B cell (primary cell): ENCODE data around the gene KTN1. TPM values are rescaled to one million over a fixed set of nuclear protein-coding genes. Genes with fewer than 3 reads are reported as not detected.

Experiments
- ATAC-seq: fragments of 200-7000 bp; cut with Tn5 transposase; one replicate; pipeline ENCODE4 v1.10.0; 2021; ENCODE audit warnings: low read depth, mild to moderate bottlenecking, moderate number of reproducible peaks, moderate library complexity
- CTCF ChIA-PET: fragments of 350-600 bp; sonication (Branson Sonifier 250); formaldehyde crosslinking; loops from one replicate; lab custom pipeline; 2021; ENCODE audit warnings: antibody characterized with exemption, inconsistent platforms; lab: Charles Lee
- POLR2A ChIA-PET: fragments of 350-600 bp; sonication (Branson Sonifier 250); formaldehyde crosslinking; loops from one replicate; lab custom pipeline; 2021; ENCODE audit warnings: antibody characterized with exemption; lab: Charles Lee
- DNase-seq: peaks from one replicate; pipeline ENCODE4 v3.0.0; 2013
- H2AFZ ChIP-seq: 2 replicates; pipeline ENCODE4 v1.6.1; 2012; ENCODE audit warnings: mild to moderate bottlenecking, low read depth, low read length; ENCODE audit not compliant: insufficient read depth, poor library complexity, severe bottlenecking
- H3K27ac ChIP-seq, 2 donors: 1 replicate in 1 of 2; 2 replicates in 1 of 2; pipeline ENCODE4 v1.5.1; 2012 to 2013; ENCODE audit warnings: low read length in 2 of 2, mild to moderate bottlenecking in 2 of 2, moderate library complexity in 1 of 2
- H3K27me3 ChIP-seq, 4 experiments: fragments of 200-600 bp in 1 of 4; sonication (generic) in 1 of 4; replicated peaks in 1 of 4; 1 replicate in 2 of 4; 2 replicates in 2 of 4; pipeline versions ENCODE4 v1.6.1 to v1.7.0; 2013 to 2016; ENCODE audit warnings: low read length in 3 of 4, mild to moderate bottlenecking in 2 of 4, mixed read lengths in 1 of 4, moderate library complexity in 1 of 4; ENCODE audit not compliant: insufficient read depth in 4 of 4, control insufficient read depth in 3 of 4; ENCODE audit errors: control extremely low read depth in 1 of 4
- H3K36me3 ChIP-seq, 2 experiments: replicated peaks in 1 of 2; 1 replicate in 1 of 2; 2 replicates in 1 of 2; pipeline versions ENCODE4 v1.6.1 to v1.7.1; 2013; ENCODE audit warnings: low read length in 1 of 2; ENCODE audit not compliant: insufficient read depth in 2 of 2, control insufficient read depth in 1 of 2; ENCODE audit errors: control extremely low read depth in 1 of 2, extremely low read depth in 1 of 2
- H3K4me1 ChIP-seq, 2 donors: fragments of 200-600 bp in 1 of 2; sonication (generic) in 1 of 2; 1 replicate in 1 of 2; 2 replicates in 1 of 2; pipeline versions ENCODE4 v1.5.1 to v1.6.1; 2013 to 2017; ENCODE audit warnings: low read length in 2 of 2; ENCODE audit not compliant: control insufficient read depth in 2 of 2, insufficient read depth in 2 of 2
- H3K4me2 ChIP-seq: replicated peaks from 2 replicates; pipeline ENCODE3; 2012; ENCODE audit warnings: mild to moderate bottlenecking, low read depth, low read length; ENCODE audit not compliant: poor library complexity, severe bottlenecking
- H3K4me3 ChIP-seq, 5 experiments: fragments of 200-600 bp in 1 of 5; sonication (generic) in 1 of 5; 1 replicate in 3 of 5; 2 replicates in 2 of 5; pipeline versions ENCODE4 v1.5.1 to v1.7.0; 2011 to 2016; ENCODE audit warnings: low read length in 4 of 5, mild to moderate bottlenecking in 4 of 5, low read depth in 2 of 5, control low read depth in 1 of 5, moderate library complexity in 1 of 5; ENCODE audit not compliant: insufficient read depth in 1 of 5; ENCODE audit errors: control extremely low read depth in 1 of 5, extremely low read depth in 1 of 5
- H3K79me2 ChIP-seq: fragments of 200-600 bp; sonication (generic); one replicate; pipeline ENCODE4 v1.6.0; 2016; ENCODE audit warnings: low read length; ENCODE audit not compliant: control insufficient read depth, insufficient read depth
- H3K9ac ChIP-seq: fragments of 200-600 bp; sonication (generic); 2 replicates; pipeline ENCODE4 v1.6.1; 2017; ENCODE audit warnings: mild to moderate bottlenecking, low read length, moderate library complexity
- H3K9me3 ChIP-seq, 3 donors: one replicate each; pipeline versions ENCODE4 v1.6.1 to v1.7.1; 2013; ENCODE audit warnings: low read length in 2 of 3; ENCODE audit not compliant: control insufficient read depth in 2 of 3, insufficient read depth in 1 of 3; ENCODE audit errors: control extremely low read depth in 1 of 3
- H4K20me1 ChIP-seq: 2 replicates; pipeline ENCODE4 v1.6.0; 2012; ENCODE audit warnings: mild to moderate bottlenecking, low read length; ENCODE audit not compliant: insufficient read depth, control insufficient read depth, poor library complexity, severe bottlenecking
- H3K27ac Mint-ChIP-seq: one replicate; pipeline ENCODE4 v1.8.0; 2021; ENCODE audit warnings: mixed read lengths
- H3K27me3 Mint-ChIP-seq: one replicate; pipeline ENCODE4 v1.8.0; 2021; ENCODE audit warnings: mixed read lengths
- H3K4me1 Mint-ChIP-seq: one replicate; pipeline ENCODE4 v1.8.0; 2021; ENCODE audit warnings: mixed read lengths
- H3K4me3 Mint-ChIP-seq: one replicate; pipeline ENCODE4 v1.8.0; 2021; ENCODE audit warnings: mixed read lengths
- H3K9me3 Mint-ChIP-seq: one replicate; pipeline ENCODE4 v1.8.0; 2022; ENCODE audit warnings: mixed read lengths; ENCODE audit not compliant: insufficient read depth
- EZH2 ChIP-seq: IDR thresholded peaks from 2 replicates; pipeline ENCODE4 v1.6.1; 2012; ENCODE audit warnings: borderline replicate concordance, low read depth, mild to moderate bottlenecking, moderate library complexity, low read length; ENCODE audit not compliant: insufficient read depth, poor library complexity, severe bottlenecking
- WGBS: methylation state at CpG from one replicate; pipeline ENCODE4 v1.1.5; 2013; ENCODE audit warnings: missing lambda C conversion rate; ENCODE audit not compliant: insufficient coverage; 5-methylcytosine and 5-hydroxymethylcytosine counted together
- intact Hi-C: fragments of 100-400 bp; cut with micrococcal nuclease; formaldehyde crosslinking; loops from one replicate; pipeline ENCODE4 v1.10.0; 2022
- polyA plus RNA-seq: library from polyadenylated mRNA; depleted of rRNA; stranded (reverse); fragments of >200 nt; gene quantifications from 2 replicates; pipeline ENCODE4 v1.2.3, GENCODE V29; 2012
- total RNA-seq, 2 donors: library from RNA; stranded (reverse); fragments of 120-200 nt in 1 of 2; gene quantifications; 1 replicate in 1 of 2; 2 replicates in 1 of 2; pipeline versions ENCODE4 v1.2.3 to v1.2.4, GENCODE V29; 2013 to 2022
- TF ChIP-seq, protein P1 (sequence below): fragments of 200-600 bp; IDR thresholded peaks from one replicate; pipeline ENCODE4 v1.8.0; 2022; ENCODE audit warnings: antibody characterized with exemption, mild to moderate bottlenecking

Gene KTN1
- total and polyA plus RNA-seq, 2 donors (not counting 1 experiment from before 2014, with no cell fraction given) = 25.8 to 123 TPM

DNA sequence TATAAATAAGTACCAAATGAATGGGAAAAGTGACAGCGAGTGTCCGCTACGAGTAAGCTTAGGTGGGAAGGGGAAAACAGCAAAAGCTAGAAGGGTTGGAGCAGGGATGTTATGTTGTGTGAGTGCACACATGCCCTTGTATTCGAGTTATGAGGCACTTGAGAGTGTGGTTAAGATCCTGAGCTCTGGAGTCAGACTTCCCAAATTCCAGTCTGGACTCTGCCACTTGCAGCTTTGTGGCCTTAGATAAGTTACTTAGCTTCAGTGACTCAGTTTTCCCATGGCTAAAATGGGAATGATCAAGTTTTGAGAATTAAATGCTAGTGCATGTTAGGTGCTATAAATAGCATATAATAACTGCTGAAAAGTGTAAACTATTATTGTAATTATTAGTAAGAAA lies 44.9 kb downstream of the KTN1 start:
- Histone ChIP-seq H3K9ac (no peak overlapping the region), H3K4me3 (no peak overlapping the region), H3K79me2 (no peaks in the 10 kb centered on the region), H3K36me3 (peaks cover 18 to 49% of the 10 kb centered on the region in 2 experiments), H3K4me2 (no peak overlapping the region), H3K9me3 (peaks cover 0 to 8% (median 8%) of the 10 kb centered on the region in 3 donors), H3K4me1 (no peaks in the 10 kb centered on the region), H3K27me3 (no peaks in the 10 kb centered on the region), H4K20me1 (no peaks in the 10 kb centered on the region), H2AFZ (no peak overlapping the region), H3K27ac (no peak overlapping the region)
- H3K27ac Mint-ChIP-seq = no peak overlapping the region
- TF ChIP-seq, protein P1, sequence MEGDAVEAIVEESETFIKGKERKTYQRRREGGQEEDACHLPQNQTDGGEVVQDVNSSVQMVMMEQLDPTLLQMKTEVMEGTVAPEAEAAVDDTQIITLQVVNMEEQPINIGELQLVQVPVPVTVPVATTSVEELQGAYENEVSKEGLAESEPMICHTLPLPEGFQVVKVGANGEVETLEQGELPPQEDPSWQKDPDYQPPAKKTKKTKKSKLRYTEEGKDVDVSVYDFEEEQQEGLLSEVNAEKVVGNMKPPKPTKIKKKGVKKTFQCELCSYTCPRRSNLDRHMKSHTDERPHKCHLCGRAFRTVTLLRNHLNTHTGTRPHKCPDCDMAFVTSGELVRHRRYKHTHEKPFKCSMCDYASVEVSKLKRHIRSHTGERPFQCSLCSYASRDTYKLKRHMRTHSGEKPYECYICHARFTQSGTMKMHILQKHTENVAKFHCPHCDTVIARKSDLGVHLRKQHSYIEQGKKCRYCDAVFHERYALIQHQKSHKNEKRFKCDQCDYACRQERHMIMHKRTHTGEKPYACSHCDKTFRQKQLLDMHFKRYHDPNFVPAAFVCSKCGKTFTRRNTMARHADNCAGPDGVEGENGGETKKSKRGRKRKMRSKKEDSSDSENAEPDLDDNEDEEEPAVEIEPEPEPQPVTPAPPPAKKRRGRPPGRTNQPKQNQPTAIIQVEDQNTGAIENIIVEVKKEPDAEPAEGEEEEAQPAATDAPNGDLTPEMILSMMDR = no peak
- TF ChIP-seq EZH2 = no peak
- 100% methylated on average over 4 of the region's 4 CpGs for WGBS
- intact Hi-C loops = no loop called here
- ChIA-PET CTCF (interaction anchor here (0.6 kb wide), 1 partner anchor 186 kb away, joined by 4 read pairs; no protein-coding TSS in a partner anchor), POLR2A (no interaction called here)
- ATAC-seq (no peak), DNase-seq (no peak)
- no peaks in the 10 kb centered on the region for H3K4me1 Mint-ChIP-seq
- H3K27me3 Mint-ChIP-seq = no peaks in the 10 kb centered on the region
- H3K4me3 Mint-ChIP-seq = no peak overlapping the region
- H3K9me3 Mint-ChIP-seq = peaks cover 4% of the 10 kb centered on the region

GRCh38 chr14:55625481-55625880 lies 45.5 kb downstream of the KTN1 start:
- peaks cover 0 to 3% (median 2%) of the 10 kb centered on the region in 3 donors for H3K9me3 ChIP-seq
- H3K79me2 ChIP-seq = no peaks in the 10 kb centered on the region
- no CpG with 5 or more reads among the region's 2 CpGs for WGBS
- H3K27me3 Mint-ChIP-seq = no peaks in the 10 kb centered on the region
- POLR2A ChIA-PET = no interaction called here
- DNase-seq (no peak), ATAC-seq (no peak)
- H3K4me2 ChIP-seq = no peak overlapping the region
- peaks cover 4% of the 10 kb centered on the region for H3K9me3 Mint-ChIP-seq
- H3K27ac ChIP-seq = no peak overlapping the region
- H3K4me3 ChIP-seq = no peak overlapping the region
- H3K27ac Mint-ChIP-seq = no peak overlapping the region
- intact Hi-C loops = no loop called here
- no peaks in the 10 kb centered on the region for H3K4me1 Mint-ChIP-seq
- H3K27me3 ChIP-seq = no peaks in the 10 kb centered on the region
- no peak overlapping the region for H2AFZ ChIP-seq
- CTCF ChIA-PET = interaction anchor here (0.6 kb wide), 1 partner anchor 186 kb away, joined by 4 read pairs; no protein-coding TSS in a partner anchor
- H3K36me3 ChIP-seq = peaks cover 15 to 49% of the 10 kb centered on the region in 2 experiments
- H3K9ac ChIP-seq = no peak overlapping the region
- H3K4me1 ChIP-seq = no peaks in the 10 kb centered on the region
- TF ChIP-seq, protein P1 = no peak
- no peak for TF ChIP-seq EZH2
- no peaks in the 10 kb centered on the region for H4K20me1 ChIP-seq
- H3K4me3 Mint-ChIP-seq = no peak overlapping the region
